Stimulated activated CD8-positive, alpha-beta memory T cell treated with anti-CD3 and anti-CD28 coated beads, Interleukin-7, amount 100 ng/mL, for 1 hour (primary cell): ENCODE data around the gene SOX4.
"Not testable (repeated sequence)": the region's sequence is repeated elsewhere in the genome, so short reads cannot be mapped to it uniquely, and the experiment has no call there.

Experiments
- DNase-seq, 2 donors: peaks; one replicate each; pipeline ENCODE4 v3.0.0-alpha.2; 2020; ENCODE audit warnings: low read depth in 2 of 2

Gene SOX4

GRCh38 chr6:21593412-21593926 is at the start of gene SOX4:
SOX4 (plus strand) TSS chr6:21593751; CDS start chr6:21594535, 784 bp downstream.
- DNase-seq = peak in 1 of 2 donors; percentile 48

GRCh38 chr6:21552286-21552685 is 41.3 kb upstream of the SOX4 start:
- not testable (repeated sequence) for DNase-seq

GRCh38 chr6:21554286-21554685 is 39.3 kb upstream of the SOX4 start:
- DNase-seq = no peak

- DNase-seq = no peak
These were observed 38.4 kb upstream of the SOX4 start for GRCh38 chr6:21555197-21555596.

GRCh38 chr6:21556511-21556910 is 37.0 kb upstream of the SOX4 start:
- no peak for DNase-seq

- no peak for DNase-seq
These were observed 36.4 kb upstream of the SOX4 start for GRCh38 chr6:21556968-21557721.

GRCh38 chr6:21559238-21559637 is 34.3 kb upstream of the SOX4 start:
- DNase-seq = no peak

- no peak for DNase-seq
These were observed 33.3 kb upstream of the SOX4 start for GRCh38 chr6:21560249-21560648.

- no peak for DNase-seq
These were observed 28.1 kb upstream of the SOX4 start for GRCh38 chr6:21565431-21565830.

- no peak for DNase-seq
These were observed 15.0 kb upstream of the SOX4 start for GRCh38 chr6:21578523-21578922.

- no peak for DNase-seq
These were observed 10.9 kb upstream of the SOX4 start for GRCh38 chr6:21582651-21583050.

- DNase-seq = no peak
These were observed 7.3 kb upstream of the SOX4 start for GRCh38 chr6:21586300-21586699.

- DNase-seq = no peak
These were observed 6.8 kb upstream of the SOX4 start for GRCh38 chr6:21586740-21587178.

- DNase-seq = no peak
These were observed 6.2 kb upstream of the SOX4 start for GRCh38 chr6:21587179-21587960.

GRCh38 chr6:21587961-21588480 is 5.5 kb upstream of the SOX4 start:
- DNase-seq = no peak

- no peak for DNase-seq
These were observed 4.8 kb upstream of the SOX4 start for GRCh38 chr6:21588481-21589351.

GRCh38 chr6:21589352-21590345 is 3.9 kb upstream of the SOX4 start:
- DNase-seq = peak; percentile 45 to 60

GRCh38 chr6:21590346-21590745 is 3.2 kb upstream of the SOX4 start:
- DNase-seq = no peak

GRCh38 chr6:21591446-21591845 is 2.1 kb upstream of the SOX4 start:
- DNase-seq = no peak

- DNase-seq = no peak
These were observed 598 bp upstream of the SOX4 start for GRCh38 chr6:21592953-21593352.
